ENCODE data around the gene UCP2. TPM values are rescaled to one million over a fixed set of nuclear protein-coding genes. Genes with fewer than 3 reads are reported as not detected.

The UCP2 gene
- total RNA-seq, 1 donor from 2014 or later = 69.2 TPM

GRCh38 chr11:74014880-74015279 is 32.2 kb upstream of the UCP2 start:
- no peaks in the 10 kb centered on the region for H3K36me3 ChIP-seq
- no peaks in the 10 kb centered on the region for H3F3A ChIP-seq (ENCODE audit: low read depth)
- H3K36me3 Mint-ChIP-seq = peaks cover 26% of the 10 kb centered on the region
- H3K9ac ChIP-seq = no peak overlapping the region
- no peak overlapping the region for H3K27ac ChIP-seq
- no peaks in the 10 kb centered on the region for H3K4me1 Mint-ChIP-seq
- DNase-seq (ENCODE audit: low spot score) = no peak
- H3K27ac Mint-ChIP-seq = no peak overlapping the region
- no peaks in the 10 kb centered on the region for H3K9me3 ChIP-seq (ENCODE audit: low read depth)
- no peak overlapping the region for H3K4me3 Mint-ChIP-seq
- TF ChIP-seq EZH2phosphoT487 (IDR thresholded peaks at IDR 0.05) = no peak
- TF ChIP-seq EZH2 (IDR thresholded peaks at IDR 0.05) = no peak
- TF ChIP-seq, protein P1, sequence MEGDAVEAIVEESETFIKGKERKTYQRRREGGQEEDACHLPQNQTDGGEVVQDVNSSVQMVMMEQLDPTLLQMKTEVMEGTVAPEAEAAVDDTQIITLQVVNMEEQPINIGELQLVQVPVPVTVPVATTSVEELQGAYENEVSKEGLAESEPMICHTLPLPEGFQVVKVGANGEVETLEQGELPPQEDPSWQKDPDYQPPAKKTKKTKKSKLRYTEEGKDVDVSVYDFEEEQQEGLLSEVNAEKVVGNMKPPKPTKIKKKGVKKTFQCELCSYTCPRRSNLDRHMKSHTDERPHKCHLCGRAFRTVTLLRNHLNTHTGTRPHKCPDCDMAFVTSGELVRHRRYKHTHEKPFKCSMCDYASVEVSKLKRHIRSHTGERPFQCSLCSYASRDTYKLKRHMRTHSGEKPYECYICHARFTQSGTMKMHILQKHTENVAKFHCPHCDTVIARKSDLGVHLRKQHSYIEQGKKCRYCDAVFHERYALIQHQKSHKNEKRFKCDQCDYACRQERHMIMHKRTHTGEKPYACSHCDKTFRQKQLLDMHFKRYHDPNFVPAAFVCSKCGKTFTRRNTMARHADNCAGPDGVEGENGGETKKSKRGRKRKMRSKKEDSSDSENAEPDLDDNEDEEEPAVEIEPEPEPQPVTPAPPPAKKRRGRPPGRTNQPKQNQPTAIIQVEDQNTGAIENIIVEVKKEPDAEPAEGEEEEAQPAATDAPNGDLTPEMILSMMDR (IDR thresholded peaks at IDR 0.05) = no peak
- H2AFZ ChIP-seq (replicated peaks) = no peak overlapping the region
- no peak overlapping the region for H3K4me3 ChIP-seq
- no peak overlapping the region for H3K4me2 ChIP-seq
- H3K4me1 ChIP-seq = no peaks in the 10 kb centered on the region
- no peaks in the 10 kb centered on the region for H3K27me3 ChIP-seq
- H3K27me3 Mint-ChIP-seq (ENCODE audit: insufficient read depth, low read depth) = peaks cover 8% of the 10 kb centered on the region
- H3K79me2 ChIP-seq (ENCODE audit: low read depth) = no peaks in the 10 kb centered on the region
- no peaks in the 10 kb centered on the region for H3K9me3 Mint-ChIP-seq
- H4K20me1 ChIP-seq (ENCODE audit: low read depth) = no peaks in the 10 kb centered on the region

DNA sequence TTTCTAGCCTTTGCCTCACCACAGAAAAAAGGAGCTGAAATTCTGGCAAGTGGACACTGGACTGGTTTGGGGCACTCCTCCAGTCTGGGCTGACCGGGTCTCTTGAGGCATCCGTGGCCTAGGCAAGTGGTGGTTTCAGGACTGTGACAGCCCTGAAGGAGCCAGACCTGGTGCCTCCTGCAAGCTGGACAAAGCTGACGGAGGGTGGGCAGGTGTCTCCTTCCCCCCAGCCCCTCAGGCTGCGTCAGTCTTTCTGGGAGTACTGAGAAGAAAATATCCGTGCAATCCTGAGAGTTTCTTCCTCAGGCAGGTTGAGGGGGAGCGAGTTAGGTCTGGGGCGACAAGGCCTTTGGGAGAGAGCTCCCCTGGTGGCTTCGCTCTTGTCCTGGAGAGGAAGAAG is 30.5 kb upstream of the UCP2 start:
- no peaks in the 10 kb centered on the region for H3K4me1 ChIP-seq
- H3K79me2 ChIP-seq (ENCODE audit: low read depth) = no peaks in the 10 kb centered on the region
- Mint-ChIP-seq H3K9me3 (no peaks in the 10 kb centered on the region), H3K27me3 (ENCODE audit: insufficient read depth, low read depth) (peaks cover 7% of the 10 kb centered on the region), H3K27ac (no peak overlapping the region), H3K4me3 (no peak overlapping the region), H3K36me3 (peaks cover 26% of the 10 kb centered on the region), H3K4me1 (no peaks in the 10 kb centered on the region)
- H3K4me3 ChIP-seq = no peak overlapping the region
- H3K27me3 ChIP-seq = no peaks in the 10 kb centered on the region
- H3F3A ChIP-seq (ENCODE audit: low read depth) = no peaks in the 10 kb centered on the region
- H3K27ac ChIP-seq = no peak overlapping the region
- H2AFZ ChIP-seq (replicated peaks) = no peak overlapping the region
- no peaks in the 10 kb centered on the region for H3K36me3 ChIP-seq
- no peaks in the 10 kb centered on the region for H3K9me3 ChIP-seq (ENCODE audit: low read depth)
- H4K20me1 ChIP-seq (ENCODE audit: low read depth) = no peaks in the 10 kb centered on the region
- DNase-seq (ENCODE audit: low spot score) = no peak
- H3K4me2 ChIP-seq = no peak overlapping the region
- no peak for TF ChIP-seq EZH2 (IDR thresholded peaks at IDR 0.05)
- no peak for TF ChIP-seq EZH2phosphoT487 (IDR thresholded peaks at IDR 0.05)
- TF ChIP-seq, protein P1 (IDR thresholded peaks at IDR 0.05) = no peak
- H3K9ac ChIP-seq = no peak overlapping the region

DNA sequence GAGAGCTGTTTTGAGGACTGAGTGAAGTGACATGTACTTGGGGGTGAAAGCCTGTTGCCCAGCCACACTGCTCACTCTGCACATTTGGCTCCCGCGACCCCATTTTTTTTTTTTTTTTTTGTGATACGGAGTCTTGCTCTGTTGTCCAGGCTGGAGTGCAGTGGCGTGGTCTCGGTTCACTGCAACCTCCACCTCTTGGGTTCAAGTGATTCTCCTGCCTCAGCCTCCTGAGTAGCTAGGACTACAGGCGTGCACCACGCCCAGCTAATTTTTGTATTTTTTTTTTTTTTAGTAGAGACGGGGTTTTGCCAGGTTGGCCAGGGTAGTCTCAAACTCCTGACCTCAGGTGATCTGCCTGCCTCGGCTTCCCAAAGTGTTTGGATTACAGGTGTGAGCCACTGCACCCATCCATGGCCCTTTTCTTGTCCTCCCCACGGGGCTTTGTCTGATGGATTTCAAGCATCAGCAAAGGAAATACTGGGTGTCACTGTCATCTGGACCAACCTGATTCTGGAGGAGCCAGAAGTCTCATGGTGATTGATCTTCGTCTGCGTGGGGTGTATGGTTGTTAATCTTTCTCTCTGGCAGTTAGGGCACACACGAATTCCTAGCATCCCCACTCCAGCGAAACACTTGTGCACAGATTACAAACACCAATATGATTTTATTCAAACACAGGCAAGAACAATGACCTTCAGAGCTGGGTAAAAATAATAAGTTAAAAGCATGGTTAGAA is 29.6 kb upstream of the UCP2 start:
- peaks cover 23% of the 10 kb centered on the region for H3K36me3 Mint-ChIP-seq
- no peaks in the 10 kb centered on the region for H3K4me1 Mint-ChIP-seq
- H3K79me2 ChIP-seq (ENCODE audit: low read depth) = no peaks in the 10 kb centered on the region
- no peaks in the 10 kb centered on the region for H3K9me3 Mint-ChIP-seq
- no peaks in the 10 kb centered on the region for H3K36me3 ChIP-seq
- no peak overlapping the region for H3K4me2 ChIP-seq
- no peak overlapping the region for H3K27ac ChIP-seq
- no peaks in the 10 kb centered on the region for H3F3A ChIP-seq (ENCODE audit: low read depth)
- H3K4me3 ChIP-seq = no peak overlapping the region
- H4K20me1 ChIP-seq (ENCODE audit: low read depth) = no peaks in the 10 kb centered on the region
- H3K27me3 ChIP-seq = no peaks in the 10 kb centered on the region
- TF ChIP-seq EZH2 (IDR thresholded peaks at IDR 0.05) = no peak
- TF ChIP-seq, protein P1 (IDR thresholded peaks at IDR 0.05) = no peak
- no peak for TF ChIP-seq EZH2phosphoT487 (IDR thresholded peaks at IDR 0.05)
- no peak overlapping the region for H3K27ac Mint-ChIP-seq
- H2AFZ ChIP-seq (replicated peaks) = no peak overlapping the region
- H3K9ac ChIP-seq = no peak overlapping the region
- H3K27me3 Mint-ChIP-seq (ENCODE audit: insufficient read depth, low read depth) = peaks cover 7% of the 10 kb centered on the region
- H3K4me1 ChIP-seq = no peaks in the 10 kb centered on the region
- H3K9me3 ChIP-seq (ENCODE audit: low read depth) = no peaks in the 10 kb centered on the region
- H3K4me3 Mint-ChIP-seq = no peak overlapping the region
- DNase-seq (ENCODE audit: low spot score) = no peak

Measured in neural progenitor cell (in vitro differentiated cells).